B cell (primary cell): ENCODE results near the gene PPP2R5C. TPM values are rescaled to one million over a fixed set of nuclear protein-coding genes. Genes with fewer than 3 reads are reported as not detected.
"Not testable (repeated sequence)": the region's sequence is repeated elsewhere in the genome, so short reads cannot be mapped to it uniquely, and the experiment has no call there.

Experiments used
- ATAC-seq: fragments of 200-7000 bp; cut with Tn5 transposase; one replicate; pipeline ENCODE4 v1.10.0; 2021; ENCODE audit warnings: low read depth, mild to moderate bottlenecking, moderate number of reproducible peaks, moderate library complexity
- CTCF ChIA-PET: fragments of 350-600 bp; sonication (Branson Sonifier 250); formaldehyde crosslinking; loops from one replicate; lab custom pipeline; 2021; ENCODE audit warnings: antibody characterized with exemption, inconsistent platforms; lab: Charles Lee
- POLR2A ChIA-PET: fragments of 350-600 bp; sonication (Branson Sonifier 250); formaldehyde crosslinking; loops from one replicate; lab custom pipeline; 2021; ENCODE audit warnings: antibody characterized with exemption; lab: Charles Lee
- DNase-seq: peaks from one replicate; pipeline ENCODE4 v3.0.0; 2013
- H2AFZ ChIP-seq: 2 replicates; pipeline ENCODE4 v1.6.1; 2012; ENCODE audit warnings: mild to moderate bottlenecking, low read depth, low read length; ENCODE audit not compliant: insufficient read depth, poor library complexity, severe bottlenecking
- H3K27ac ChIP-seq, 2 donors: 1 replicate in 1 of 2; 2 replicates in 1 of 2; pipeline ENCODE4 v1.5.1; 2012 to 2013; ENCODE audit warnings: low read length in 2 of 2, mild to moderate bottlenecking in 2 of 2, moderate library complexity in 1 of 2
- H3K27me3 ChIP-seq, 4 experiments: fragments of 200-600 bp in 1 of 4; sonication (generic) in 1 of 4; replicated peaks in 1 of 4; 1 replicate in 2 of 4; 2 replicates in 2 of 4; pipeline versions ENCODE4 v1.6.1 to v1.7.0; 2013 to 2016; ENCODE audit warnings: low read length in 3 of 4, mild to moderate bottlenecking in 2 of 4, mixed read lengths in 1 of 4, moderate library complexity in 1 of 4; ENCODE audit not compliant: insufficient read depth in 4 of 4, control insufficient read depth in 3 of 4; ENCODE audit errors: control extremely low read depth in 1 of 4
- H3K36me3 ChIP-seq, 2 experiments: replicated peaks in 1 of 2; 1 replicate in 1 of 2; 2 replicates in 1 of 2; pipeline versions ENCODE4 v1.6.1 to v1.7.1; 2013; ENCODE audit warnings: low read length in 1 of 2; ENCODE audit not compliant: insufficient read depth in 2 of 2, control insufficient read depth in 1 of 2; ENCODE audit errors: control extremely low read depth in 1 of 2, extremely low read depth in 1 of 2
- H3K4me1 ChIP-seq, 2 donors: fragments of 200-600 bp in 1 of 2; sonication (generic) in 1 of 2; 1 replicate in 1 of 2; 2 replicates in 1 of 2; pipeline versions ENCODE4 v1.5.1 to v1.6.1; 2013 to 2017; ENCODE audit warnings: low read length in 2 of 2; ENCODE audit not compliant: control insufficient read depth in 2 of 2, insufficient read depth in 2 of 2
- H3K4me2 ChIP-seq: replicated peaks from 2 replicates; pipeline ENCODE3; 2012; ENCODE audit warnings: mild to moderate bottlenecking, low read depth, low read length; ENCODE audit not compliant: poor library complexity, severe bottlenecking
- H3K4me3 ChIP-seq, 5 experiments: fragments of 200-600 bp in 1 of 5; sonication (generic) in 1 of 5; 1 replicate in 3 of 5; 2 replicates in 2 of 5; pipeline versions ENCODE4 v1.5.1 to v1.7.0; 2011 to 2016; ENCODE audit warnings: low read length in 4 of 5, mild to moderate bottlenecking in 4 of 5, low read depth in 2 of 5, control low read depth in 1 of 5, moderate library complexity in 1 of 5; ENCODE audit not compliant: insufficient read depth in 1 of 5; ENCODE audit errors: control extremely low read depth in 1 of 5, extremely low read depth in 1 of 5
- H3K79me2 ChIP-seq: fragments of 200-600 bp; sonication (generic); one replicate; pipeline ENCODE4 v1.6.0; 2016; ENCODE audit warnings: low read length; ENCODE audit not compliant: control insufficient read depth, insufficient read depth
- H3K9ac ChIP-seq: fragments of 200-600 bp; sonication (generic); 2 replicates; pipeline ENCODE4 v1.6.1; 2017; ENCODE audit warnings: mild to moderate bottlenecking, low read length, moderate library complexity
- H3K9me3 ChIP-seq, 3 donors: one replicate each; pipeline versions ENCODE4 v1.6.1 to v1.7.1; 2013; ENCODE audit warnings: low read length in 2 of 3; ENCODE audit not compliant: control insufficient read depth in 2 of 3, insufficient read depth in 1 of 3; ENCODE audit errors: control extremely low read depth in 1 of 3
- H4K20me1 ChIP-seq: 2 replicates; pipeline ENCODE4 v1.6.0; 2012; ENCODE audit warnings: mild to moderate bottlenecking, low read length; ENCODE audit not compliant: insufficient read depth, control insufficient read depth, poor library complexity, severe bottlenecking
- H3K27ac Mint-ChIP-seq: one replicate; pipeline ENCODE4 v1.8.0; 2021; ENCODE audit warnings: mixed read lengths
- H3K27me3 Mint-ChIP-seq: one replicate; pipeline ENCODE4 v1.8.0; 2021; ENCODE audit warnings: mixed read lengths
- H3K4me1 Mint-ChIP-seq: one replicate; pipeline ENCODE4 v1.8.0; 2021; ENCODE audit warnings: mixed read lengths
- H3K4me3 Mint-ChIP-seq: one replicate; pipeline ENCODE4 v1.8.0; 2021; ENCODE audit warnings: mixed read lengths
- H3K9me3 Mint-ChIP-seq: one replicate; pipeline ENCODE4 v1.8.0; 2022; ENCODE audit warnings: mixed read lengths; ENCODE audit not compliant: insufficient read depth
- EZH2 ChIP-seq: IDR thresholded peaks from 2 replicates; pipeline ENCODE4 v1.6.1; 2012; ENCODE audit warnings: borderline replicate concordance, low read depth, mild to moderate bottlenecking, moderate library complexity, low read length; ENCODE audit not compliant: insufficient read depth, poor library complexity, severe bottlenecking
- WGBS: methylation state at CpG from one replicate; pipeline ENCODE4 v1.1.5; 2013; ENCODE audit warnings: missing lambda C conversion rate; ENCODE audit not compliant: insufficient coverage; 5-methylcytosine and 5-hydroxymethylcytosine counted together
- intact Hi-C: fragments of 100-400 bp; cut with micrococcal nuclease; formaldehyde crosslinking; loops from one replicate; pipeline ENCODE4 v1.10.0; 2022
- polyA plus RNA-seq: library from polyadenylated mRNA; depleted of rRNA; stranded (reverse); fragments of >200 nt; gene quantifications from 2 replicates; pipeline ENCODE4 v1.2.3, GENCODE V29; 2012
- total RNA-seq, 2 donors: library from RNA; stranded (reverse); fragments of 120-200 nt in 1 of 2; gene quantifications; 1 replicate in 1 of 2; 2 replicates in 1 of 2; pipeline versions ENCODE4 v1.2.3 to v1.2.4, GENCODE V29; 2013 to 2022
- TF ChIP-seq, protein P1 (sequence below): fragments of 200-600 bp; IDR thresholded peaks from one replicate; pipeline ENCODE4 v1.8.0; 2022; ENCODE audit warnings: antibody characterized with exemption, mild to moderate bottlenecking

Gene PPP2R5C
- total and polyA plus RNA-seq, 2 donors (not counting 1 experiment from before 2014, with no cell fraction given), result 91.7 to 330 TPM

GRCh38 chr14:101797856-101798255 is 36.3 kb downstream of the PPP2R5C start:
- Histone ChIP-seq H3K79me2 (peaks cover 49% of the 10 kb centered on the region), H3K4me2 (no peak overlapping the region), H2AFZ (no peak overlapping the region), H3K9me3 (peaks cover 0 to 9% (median 8%) of the 10 kb centered on the region in 3 donors), H3K9ac (no peak overlapping the region), H3K4me3 (no peak overlapping the region), H3K27ac (no peak overlapping the region), H3K4me1 (no peaks in the 10 kb centered on the region), H3K27me3 (no peaks in the 10 kb centered on the region), H3K36me3 (peaks cover 0 to 12% of the 10 kb centered on the region in 2 experiments), H4K20me1 (no peaks in the 10 kb centered on the region)
- H3K27ac Mint-ChIP-seq, result no peak overlapping the region
- ChIA-PET POLR2A (no interaction called here), CTCF (interaction anchor here (0.7 kb wide), 1 partner anchor 52 kb away, joined by 4 read pairs; no protein-coding TSS in a partner anchor)
- no peaks in the 10 kb centered on the region for H3K9me3 Mint-ChIP-seq
- no peak overlapping the region for H3K4me3 Mint-ChIP-seq
- TF ChIP-seq EZH2, result no peak
- TF ChIP-seq, protein P1, sequence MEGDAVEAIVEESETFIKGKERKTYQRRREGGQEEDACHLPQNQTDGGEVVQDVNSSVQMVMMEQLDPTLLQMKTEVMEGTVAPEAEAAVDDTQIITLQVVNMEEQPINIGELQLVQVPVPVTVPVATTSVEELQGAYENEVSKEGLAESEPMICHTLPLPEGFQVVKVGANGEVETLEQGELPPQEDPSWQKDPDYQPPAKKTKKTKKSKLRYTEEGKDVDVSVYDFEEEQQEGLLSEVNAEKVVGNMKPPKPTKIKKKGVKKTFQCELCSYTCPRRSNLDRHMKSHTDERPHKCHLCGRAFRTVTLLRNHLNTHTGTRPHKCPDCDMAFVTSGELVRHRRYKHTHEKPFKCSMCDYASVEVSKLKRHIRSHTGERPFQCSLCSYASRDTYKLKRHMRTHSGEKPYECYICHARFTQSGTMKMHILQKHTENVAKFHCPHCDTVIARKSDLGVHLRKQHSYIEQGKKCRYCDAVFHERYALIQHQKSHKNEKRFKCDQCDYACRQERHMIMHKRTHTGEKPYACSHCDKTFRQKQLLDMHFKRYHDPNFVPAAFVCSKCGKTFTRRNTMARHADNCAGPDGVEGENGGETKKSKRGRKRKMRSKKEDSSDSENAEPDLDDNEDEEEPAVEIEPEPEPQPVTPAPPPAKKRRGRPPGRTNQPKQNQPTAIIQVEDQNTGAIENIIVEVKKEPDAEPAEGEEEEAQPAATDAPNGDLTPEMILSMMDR, result no peak
- no peaks in the 10 kb centered on the region for H3K27me3 Mint-ChIP-seq
- H3K4me1 Mint-ChIP-seq, result no peaks in the 10 kb centered on the region
- ATAC-seq (no peak), DNase-seq (no peak)
- WGBS, result no CpG with 5 or more reads among the region's 5 CpGs
- intact Hi-C loops, result no loop called here

DNA sequence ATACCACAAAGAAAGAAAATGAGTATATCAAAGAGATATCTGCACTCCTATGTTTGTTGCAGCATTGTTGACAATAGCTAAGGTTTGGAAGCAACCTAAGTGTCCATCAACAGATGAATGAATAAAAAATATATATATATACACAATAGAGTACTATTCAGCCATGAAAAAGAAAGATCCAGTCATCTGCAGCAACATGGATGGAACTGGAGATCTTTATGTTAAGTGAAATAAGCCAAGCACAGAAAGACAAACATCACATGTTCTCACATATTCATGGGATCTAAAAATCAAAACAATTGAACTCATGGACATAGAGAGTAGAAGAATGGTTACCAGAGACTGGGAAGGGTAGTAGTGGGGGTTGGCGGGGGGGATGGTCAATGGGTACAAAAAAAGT is 42.9 kb downstream of the PPP2R5C start:
- H3K4me2 ChIP-seq, H3K27me3 ChIP-seq, H4K20me1 ChIP-seq, H3K27me3 Mint-ChIP-seq, H3K4me1 ChIP-seq, H3K27ac Mint-ChIP-seq, H3K9ac ChIP-seq, H3K4me3 Mint-ChIP-seq, H3K4me3 ChIP-seq, H3K4me1 Mint-ChIP-seq, ATAC-seq, H3K9me3 Mint-ChIP-seq, H2AFZ ChIP-seq, DNase-seq, intact Hi-C loops, H3K36me3 ChIP-seq, H3K9me3 ChIP-seq, H3K27ac ChIP-seq: not testable (repeated sequence)
- WGBS, result no CpG with 5 or more reads among the region's 1 CpG
- ChIA-PET CTCF (interaction anchor here (0.9 to 1.3 kb wide), 2 partner anchors 26 to 34 kb away, joined by 3 read pairs; no protein-coding TSS in a partner anchor), POLR2A (interaction anchor here (0.7 kb wide), 1 partner anchor 43 kb away, joined by 5 read pairs; no protein-coding TSS in a partner anchor)
- peaks cover 29% of the 10 kb centered on the region for H3K79me2 ChIP-seq

DNA sequence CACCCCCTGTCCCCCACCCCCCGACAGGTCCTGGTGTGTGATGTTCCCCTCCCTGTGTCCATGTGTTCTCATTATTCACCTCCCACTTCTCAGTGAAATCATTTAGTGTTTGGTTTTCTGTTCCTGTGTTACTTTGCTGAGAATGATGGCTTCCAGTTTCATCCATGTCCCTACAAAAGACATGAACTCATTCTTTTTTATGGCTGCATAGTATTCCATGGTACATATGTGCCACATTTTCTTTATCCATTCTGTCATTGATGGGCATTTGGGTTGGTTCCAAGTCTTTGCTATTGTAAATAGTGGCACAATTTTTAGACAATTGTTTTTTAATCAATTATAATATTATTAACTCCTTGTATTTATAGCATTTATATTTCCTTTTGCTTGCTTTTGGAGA is 44.7 kb downstream of the PPP2R5C start:
- H3K9me3 Mint-ChIP-seq, CTCF ChIA-PET: not testable (repeated sequence)

More for the DNA sequence above, 44.7 kb downstream of the PPP2R5C start:
- H3K4me3 ChIP-seq, ATAC-seq, H4K20me1 ChIP-seq, H2AFZ ChIP-seq, POLR2A ChIA-PET, intact Hi-C loops, DNase-seq, H3K4me3 Mint-ChIP-seq, H3K27ac ChIP-seq, H3K36me3 ChIP-seq, H3K27ac Mint-ChIP-seq, H3K9ac ChIP-seq, H3K4me2 ChIP-seq, H3K27me3 ChIP-seq, H3K27me3 Mint-ChIP-seq, H3K9me3 ChIP-seq: not testable (repeated sequence)
- Histone ChIP-seq H3K4me1 (peaks cover 5 to 12% of the 10 kb centered on the region in 2 donors), H3K79me2 (peaks cover 28% of the 10 kb centered on the region)
- no CpG with 5 or more reads among the region's 1 CpG for WGBS
- H3K4me1 Mint-ChIP-seq, result peaks cover 13% of the 10 kb centered on the region
